Neural progenitor cell (in vitro differentiated cells): ENCODE measurements around the gene TBC1D1.

ENCODE experiments used
- EZH2 ChIP-seq: fragments of 200-600 bp; sonication (generic); IDR thresholded peaks from 2 replicates; pipeline ENCODE4 v1.6.1; 2017; ENCODE audit warnings: antibody characterized with exemption, mild to moderate bottlenecking, moderate library complexity
- EZH2phosphoT487 ChIP-seq: fragments of 200-600 bp; sonication (generic); IDR thresholded peaks from 2 replicates; pipeline ENCODE4 v1.6.1; 2017; ENCODE audit warnings: antibody characterized with exemption
- TF ChIP-seq, protein P1 (sequence below): fragments of 200-600 bp; sonication (generic); IDR thresholded peaks from 2 replicates; pipeline ENCODE4 v1.5.1; 2017; ENCODE audit warnings: antibody characterized with exemption, mild to moderate bottlenecking

GRCh38 chr4:38065176-38065575, 174.3 kb downstream of the TBC1D1 start:
- TF ChIP-seq, protein P1, sequence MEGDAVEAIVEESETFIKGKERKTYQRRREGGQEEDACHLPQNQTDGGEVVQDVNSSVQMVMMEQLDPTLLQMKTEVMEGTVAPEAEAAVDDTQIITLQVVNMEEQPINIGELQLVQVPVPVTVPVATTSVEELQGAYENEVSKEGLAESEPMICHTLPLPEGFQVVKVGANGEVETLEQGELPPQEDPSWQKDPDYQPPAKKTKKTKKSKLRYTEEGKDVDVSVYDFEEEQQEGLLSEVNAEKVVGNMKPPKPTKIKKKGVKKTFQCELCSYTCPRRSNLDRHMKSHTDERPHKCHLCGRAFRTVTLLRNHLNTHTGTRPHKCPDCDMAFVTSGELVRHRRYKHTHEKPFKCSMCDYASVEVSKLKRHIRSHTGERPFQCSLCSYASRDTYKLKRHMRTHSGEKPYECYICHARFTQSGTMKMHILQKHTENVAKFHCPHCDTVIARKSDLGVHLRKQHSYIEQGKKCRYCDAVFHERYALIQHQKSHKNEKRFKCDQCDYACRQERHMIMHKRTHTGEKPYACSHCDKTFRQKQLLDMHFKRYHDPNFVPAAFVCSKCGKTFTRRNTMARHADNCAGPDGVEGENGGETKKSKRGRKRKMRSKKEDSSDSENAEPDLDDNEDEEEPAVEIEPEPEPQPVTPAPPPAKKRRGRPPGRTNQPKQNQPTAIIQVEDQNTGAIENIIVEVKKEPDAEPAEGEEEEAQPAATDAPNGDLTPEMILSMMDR = no peak
- TF ChIP-seq EZH2 (no peak), EZH2phosphoT487 (no peak)
